Right renal cortex interstitium (tissue), 3 donors: ENCODE data around the gene DCANP1. TPM values are rescaled to one million over a fixed set of nuclear protein-coding genes. Genes with fewer than 3 reads are reported as not detected.

Source experiments
- DNase-seq, 3 donors: peaks; one replicate each; pipeline ENCODE4 v3.0.0-alpha.2; 2013; ENCODE audit warnings: low read depth in 3 of 3, low spot score in 2 of 3
- polyA plus RNA-seq, 3 donors: library from polyadenylated mRNA; unstranded; fragments of 120-200 nt; gene quantifications; one replicate each; pipeline ENCODE4 v1.2.1, GENCODE V29; 2013; ENCODE audit not compliant: insufficient read length in 3 of 3

Gene DCANP1
- polyA plus RNA-seq, 3 donors = 0.18 TPM; not detected in 2

GRCh38 chr5:135458356-135458755 is 11.2 kb upstream of the DCANP1 start:
- no peak for DNase-seq

GRCh38 chr5:135457424-135458071 is 10.4 kb upstream of the DCANP1 start:
- DNase-seq = no peak

- DNase-seq = no peak
Measured at GRCh38 chr5:135456238-135457099, 9.3 kb upstream of the DCANP1 start.

- DNase-seq = no peak
Measured at GRCh38 chr5:135455876-135456237, 8.7 kb upstream of the DCANP1 start.

- DNase-seq = no peak
Measured at GRCh38 chr5:135454946-135455345, 7.8 kb upstream of the DCANP1 start.

GRCh38 chr5:135453613-135454012 is 6.5 kb upstream of the DCANP1 start:
- DNase-seq = no peak

- DNase-seq = no peak
Measured at GRCh38 chr5:135452321-135453030, 5.3 kb upstream of the DCANP1 start, which contains the start of gene TIFAB. Gene TIFAB, minus strand, starts transcription at chr5:135452351. Its CDS starts 2,412 bp downstream, at chr5:135449939.

- DNase-seq = no peak
Measured at GRCh38 chr5:135451581-135452320, 4.6 kb upstream of the DCANP1 start.

- no peak for DNase-seq
Measured at GRCh38 chr5:135450952-135451351, 3.8 kb upstream of the DCANP1 start.

GRCh38 chr5:135450336-135450735 is 3.2 kb upstream of the DCANP1 start:
- DNase-seq = no peak

GRCh38 chr5:135449644-135450043 is 2.5 kb upstream of the DCANP1 start:
- DNase-seq = no peak

GRCh38 chr5:135448791-135449507 is 1.8 kb upstream of the DCANP1 start:
- DNase-seq = no peak

GRCh38 chr5:135448071-135448739 is 1.1 kb upstream of the DCANP1 start:
- no peak for DNase-seq

GRCh38 chr5:135446615-135447014 is 533 bp downstream of the DCANP1 start:
- no peak for DNase-seq

- no peak for DNase-seq
Measured at GRCh38 chr5:135446206-135446605, 942 bp downstream of the DCANP1 start.

GRCh38 chr5:135445306-135445985 is 1.7 kb downstream of the DCANP1 start:
- no peak for DNase-seq

GRCh38 chr5:135444881-135445280 is 2.3 kb downstream of the DCANP1 start:
- no peak for DNase-seq

GRCh38 chr5:135444360-135444759 is 2.8 kb downstream of the DCANP1 start:
- no peak for DNase-seq
